Thoracic aorta (tissue), 2 donors: Measurements from ENCODE around the gene NATD1. TPM values are rescaled to one million over a fixed set of nuclear protein-coding genes. Genes with fewer than 3 reads are reported as not detected.

Experiments used
- ATAC-seq: fragments of 150-250 bp; one replicate; pipeline ENCODE4 v1.8.0; 2017; ENCODE audit warnings: low read depth; ENCODE audit not compliant: insufficient number of reproducible peaks, low FRiP score
- DNase-seq: peaks from one replicate; pipeline ENCODE4 v3.0.0-alpha.2; 2020; ENCODE audit warnings: low spot score
- H3K27ac ChIP-seq, 2 donors: fragments of 200-600 bp; sonication (generic); 1 replicate in 1 of 2; 2 replicates in 1 of 2; pipeline ENCODE4 v1.5.1; 2016; ENCODE audit warnings: mild to moderate bottlenecking in 2 of 2, moderate library complexity in 2 of 2
- H3K27me3 ChIP-seq: fragments of 200-600 bp; sonication (generic); replicated peaks from 2 replicates; pipeline ENCODE4 v1.6.0; 2016; ENCODE audit warnings: mild to moderate bottlenecking; ENCODE audit not compliant: insufficient read depth
- H3K36me3 ChIP-seq: fragments of 200-600 bp; sonication (generic); one replicate; pipeline ENCODE4 v1.5.1; 2016
- H3K4me1 ChIP-seq, 2 donors: fragments of 200-600 bp; sonication (generic); 1 replicate in 1 of 2; 2 replicates in 1 of 2; pipeline versions ENCODE4 v1.5.1 to v1.6.0; 2016; ENCODE audit warnings: low read depth in 2 of 2, mild to moderate bottlenecking in 1 of 2; ENCODE audit not compliant: control insufficient read depth in 1 of 2
- H3K4me3 ChIP-seq: fragments of 200-600 bp; sonication (generic); 2 replicates; pipeline ENCODE4 v1.5.1; 2016; ENCODE audit warnings: mild to moderate bottlenecking
- H3K9me3 ChIP-seq: fragments of 200-600 bp; sonication (generic); 2 replicates; pipeline ENCODE4 v1.5.1; 2016
- CTCF ChIP-seq: fragments of 200-600 bp; sonication (generic); IDR thresholded peaks from one replicate; pipeline ENCODE4 v1.5.1; 2019; ENCODE audit warnings: antibody characterized with exemption
- total RNA-seq, 2 donors: library from RNA; depleted of rRNA; stranded (reverse); fragments of >200 nt; gene quantifications; one replicate each; pipeline versions ENCODE4 v1.1.0 to v1.2.3, GENCODE V29; 2016

The NATD1 gene
- total RNA-seq, 2 donors from 2014 or later = 8.4 to 9.7 TPM

DNA sequence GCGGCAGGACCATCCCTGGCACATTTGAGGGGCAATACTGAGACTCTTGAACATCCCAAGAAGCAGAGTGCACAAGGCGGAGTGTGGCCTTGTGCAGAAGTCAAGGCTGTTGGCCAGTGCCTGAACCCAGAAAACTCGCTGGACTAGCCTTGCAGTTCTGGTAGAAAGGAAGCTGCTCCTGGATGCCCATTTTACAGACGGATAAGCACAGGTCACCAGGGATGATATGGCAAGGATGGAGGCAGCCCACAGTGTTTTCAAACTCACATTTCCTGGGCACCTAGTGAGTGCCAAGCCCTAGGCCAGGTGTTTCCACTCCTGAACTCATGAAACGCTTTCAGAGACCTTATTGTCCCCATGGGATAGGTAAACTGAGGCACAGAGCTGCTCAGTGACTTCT is 29.6 kb upstream of the NATD1 start:
- peak overlapping the region; percentile 75 to 96 for H3K27ac ChIP-seq
- no peaks in the 10 kb centered on the region for H3K36me3 ChIP-seq
- peaks cover 28 to 36% of the 10 kb centered on the region in 2 donors for H3K4me1 ChIP-seq
- no peak for DNase-seq
- TF ChIP-seq CTCF = no peak
- H3K27me3 ChIP-seq = no peaks in the 10 kb centered on the region
- no peaks in the 10 kb centered on the region for H3K9me3 ChIP-seq
- no peak for ATAC-seq
- no peak overlapping the region for H3K4me3 ChIP-seq

GRCh38 chr17:21282231-21282630 is 29.0 kb upstream of the NATD1 start:
- Histone ChIP-seq H3K4me3 (no peak overlapping the region), H3K27ac (peak overlapping the region; percentile 75 to 96), H3K9me3 (no peaks in the 10 kb centered on the region), H3K36me3 (no peaks in the 10 kb centered on the region), H3K27me3 (no peaks in the 10 kb centered on the region), H3K4me1 (peaks cover 25 to 32% of the 10 kb centered on the region in 2 donors)
- peak; percentile 69 for ATAC-seq
- TF ChIP-seq CTCF = no peak
- peak; percentile 78 for DNase-seq

DNA sequence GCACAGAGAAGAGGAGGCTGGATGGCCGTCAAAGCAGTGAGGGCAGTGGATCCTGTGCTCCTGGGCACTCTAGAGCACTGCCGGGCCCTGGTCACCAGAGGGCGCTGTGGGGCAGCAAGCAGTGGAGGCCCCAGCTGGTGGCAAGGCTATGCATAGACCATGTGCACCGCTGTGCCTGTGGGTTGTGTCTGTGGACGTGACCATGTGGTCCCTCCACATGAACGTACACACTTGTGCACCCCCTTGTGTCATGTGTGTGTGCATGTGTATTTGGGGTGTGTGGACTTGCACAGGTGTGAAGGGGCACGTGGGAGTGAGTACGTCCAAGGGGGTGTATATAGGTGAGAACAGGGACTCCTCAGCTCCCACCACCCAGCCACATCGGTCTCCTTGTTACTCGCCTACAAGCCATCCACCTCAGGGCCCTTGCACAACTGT is 26.9 kb upstream of the NATD1 start:
- ATAC-seq = no peak

DNA sequence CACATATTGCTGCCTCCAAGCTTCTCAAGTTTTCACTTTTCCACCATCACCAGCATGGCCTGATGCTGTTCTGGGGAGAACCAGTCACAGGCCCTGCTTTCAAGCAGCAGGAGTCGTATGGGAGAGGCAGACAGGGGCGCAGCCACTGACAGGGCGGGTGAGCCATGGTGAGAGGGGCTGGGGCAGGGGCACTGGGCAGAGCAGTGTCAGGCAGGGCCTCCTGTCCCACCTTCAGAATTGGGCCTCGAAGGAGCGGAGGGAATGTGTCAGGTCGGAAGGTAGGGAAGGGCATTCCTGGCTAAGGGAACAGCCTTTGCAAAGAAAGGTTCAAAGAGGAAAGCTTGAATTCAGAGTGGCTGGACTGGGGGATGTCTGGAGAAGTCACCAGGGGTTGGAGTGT is 26.4 kb upstream of the NATD1 start:
- H3K4me1 ChIP-seq = peaks cover 18 to 36% of the 10 kb centered on the region in 2 donors
- no peaks in the 10 kb centered on the region for H3K27me3 ChIP-seq
- no peak for TF ChIP-seq CTCF
- no peaks in the 10 kb centered on the region for H3K9me3 ChIP-seq
- DNase-seq (no peak), ATAC-seq (no peak)
- H3K36me3 ChIP-seq = no peaks in the 10 kb centered on the region
- H3K4me3 ChIP-seq = no peak overlapping the region
- H3K27ac ChIP-seq = no peak overlapping the region

More for the DNA sequence above, 26.9 kb upstream of the NATD1 start:
- TF ChIP-seq CTCF = peak; percentile 96
- no peaks in the 10 kb centered on the region for H3K27me3 ChIP-seq
- no peaks in the 10 kb centered on the region for H3K36me3 ChIP-seq
- no peak overlapping the region for H3K27ac ChIP-seq
- H3K4me3 ChIP-seq = no peak overlapping the region
- H3K9me3 ChIP-seq = no peaks in the 10 kb centered on the region
- peaks cover 18 to 33% of the 10 kb centered on the region in 2 donors for H3K4me1 ChIP-seq
- peak; percentile 65 for DNase-seq

- Histone ChIP-seq H3K4me3 (no peak overlapping the region), H3K27ac (no peak overlapping the region), H3K4me1 (peaks cover 18 to 36% of the 10 kb centered on the region in 2 donors), H3K9me3 (no peaks in the 10 kb centered on the region), H3K27me3 (no peaks in the 10 kb centered on the region), H3K36me3 (no peaks in the 10 kb centered on the region)
- DNase-seq (no peak), ATAC-seq (no peak)
- TF ChIP-seq CTCF = no peak
Measured at GRCh38 chr17:21279198-21279535, 26.0 kb upstream of the NATD1 start.
